Measurements from ENCODE around the gene UBASH3B.
"Not testable (repeated sequence)": the region's sequence is repeated elsewhere in the genome, so short reads cannot be mapped to it uniquely, and the experiment has no call there.

Gene UBASH3B

GRCh38 chr11:122848186-122848585 lies 192.7 kb downstream of the UBASH3B start:
- DNase-seq (ENCODE audit: low read depth in 2 of 2): no peak

- peak; percentile 36 to 48 for DNase-seq (ENCODE audit: low read depth in 2 of 2)
Measured at GRCh38 chr11:122850076-122850631, 194.6 kb downstream of the UBASH3B start.

GRCh38 chr11:122851366-122851966 lies 195.9 kb downstream of the UBASH3B start:
- DNase-seq (ENCODE audit: low read depth in 2 of 2): no peak

- DNase-seq (ENCODE audit: low read depth in 2 of 2): peak in 1 of 2 donors; percentile 27
Measured at GRCh38 chr11:122852074-122852795, 196.7 kb downstream of the UBASH3B start.

GRCh38 chr11:122852796-122853160 lies 197.3 kb downstream of the UBASH3B start:
- no peak for DNase-seq (ENCODE audit: low read depth in 2 of 2)

- no peak for DNase-seq (ENCODE audit: low read depth in 2 of 2)
Measured at GRCh38 chr11:122853261-122853660, 197.7 kb downstream of the UBASH3B start.

- DNase-seq (ENCODE audit: low read depth in 2 of 2): no peak
Measured at GRCh38 chr11:122853971-122854446, 198.5 kb downstream of the UBASH3B start.

GRCh38 chr11:122861631-122862030 lies 206.1 kb downstream of the UBASH3B start:
- no peak for DNase-seq (ENCODE audit: low read depth in 2 of 2)

- no peak for DNase-seq (ENCODE audit: low read depth in 2 of 2)
Measured at GRCh38 chr11:122862091-122862490, 206.6 kb downstream of the UBASH3B start.

GRCh38 chr11:122863154-122863553 lies 207.6 kb downstream of the UBASH3B start:
- DNase-seq (ENCODE audit: low read depth in 2 of 2): not testable (repeated sequence)

- DNase-seq (ENCODE audit: low read depth in 2 of 2): no peak
Measured at GRCh38 chr11:122863704-122864326, 208.3 kb downstream of the UBASH3B start.

Measured in activated CD8-positive, alpha-beta memory T cell treated with anti-CD3 and anti-CD28 coated beads for 4 hours (primary cell).